AML-193 (cell line): Measurements from ENCODE around the gene E2F3.
"Not testable (repeated sequence)": the region's sequence is repeated elsewhere in the genome, so short reads cannot be mapped to it uniquely, and the experiment has no call there.

Experiments used
- DNase-seq, 2 experiments: peaks; one replicate each; lab custom pipeline; 2025; lab: John Stamatoyannopoulos, UW

The E2F3 gene

GRCh38 chr6:20467437-20467836, 65.8 kb downstream of the E2F3 start:
- DNase-seq, result no peak

DNA sequence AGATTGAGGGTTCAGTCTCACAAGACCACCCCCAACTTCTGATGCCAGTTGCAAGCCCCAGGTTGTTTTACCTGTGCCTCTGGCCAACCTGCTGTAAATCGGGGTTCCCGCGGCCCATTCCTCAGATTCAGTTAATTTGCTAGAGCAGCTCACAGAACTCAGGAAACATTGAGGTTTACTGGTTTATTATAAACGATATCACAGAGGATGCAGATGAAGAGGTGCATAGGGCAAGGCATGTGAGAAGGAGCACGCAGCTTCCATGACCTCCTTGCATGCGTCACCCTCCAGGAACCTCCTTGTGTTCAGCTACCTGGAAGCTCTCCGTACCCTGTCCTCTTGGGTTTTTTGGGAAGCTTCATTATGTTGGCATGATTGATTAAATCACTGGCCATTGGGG, 66.5 kb downstream of the E2F3 start:
- DNase-seq, result no peak

DNA sequence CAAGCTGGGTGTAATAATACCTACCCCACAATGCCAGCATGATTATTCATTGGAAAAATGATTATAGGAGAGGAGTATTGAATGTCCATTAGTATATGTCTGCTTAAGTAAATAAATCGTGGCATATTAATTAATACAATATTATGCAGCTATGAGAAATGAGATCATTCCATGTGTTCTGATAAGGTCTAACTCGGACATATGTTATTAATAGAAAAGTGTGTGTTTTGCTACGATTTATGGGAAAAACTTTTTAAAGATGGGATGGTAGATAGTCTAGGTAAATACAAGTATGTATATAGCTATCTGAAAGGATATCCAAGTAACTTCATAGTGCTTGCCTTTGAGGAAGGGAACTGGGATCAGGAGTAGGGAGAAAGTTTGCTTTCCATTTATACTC, 71.1 kb downstream of the E2F3 start:
- DNase-seq, result no peak

GRCh38 chr6:20473518-20473917, 71.8 kb downstream of the E2F3 start:
- DNase-seq, result no peak

- peak in 1 of 2 experiments; percentile 4 for DNase-seq
Measured at GRCh38 chr6:20474874-20475542, 73.3 kb downstream of the E2F3 start.

- no peak for DNase-seq
Measured at GRCh38 chr6:20476501-20477043, 74.9 kb downstream of the E2F3 start.

- DNase-seq, result no peak
Measured at GRCh38 chr6:20477485-20477884, 75.8 kb downstream of the E2F3 start.

- DNase-seq, result no peak
Measured at GRCh38 chr6:20479060-20479459, 77.4 kb downstream of the E2F3 start.

GRCh38 chr6:20479526-20479925, 77.8 kb downstream of the E2F3 start:
- no peak for DNase-seq

DNA sequence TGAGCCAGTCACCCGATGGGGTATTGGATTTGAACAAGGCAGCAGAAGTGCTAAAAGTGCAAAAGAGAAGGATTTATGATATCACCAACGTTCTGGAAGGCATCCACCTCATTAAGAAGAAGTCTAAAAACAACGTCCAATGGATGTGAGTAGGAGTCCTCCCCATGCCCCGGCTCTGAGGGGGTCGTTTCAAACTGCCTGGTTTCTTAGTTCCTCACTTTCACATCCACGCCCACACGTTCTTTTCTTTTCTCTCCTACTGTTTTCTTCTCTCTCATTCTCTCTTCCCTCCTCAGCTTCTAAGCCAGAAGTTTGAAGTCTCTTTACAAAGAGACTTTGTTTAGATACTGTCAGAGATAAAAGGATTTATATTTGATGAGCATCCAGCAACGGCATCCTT, 79.6 kb downstream of the E2F3 start:
- no peak for DNase-seq

DNA sequence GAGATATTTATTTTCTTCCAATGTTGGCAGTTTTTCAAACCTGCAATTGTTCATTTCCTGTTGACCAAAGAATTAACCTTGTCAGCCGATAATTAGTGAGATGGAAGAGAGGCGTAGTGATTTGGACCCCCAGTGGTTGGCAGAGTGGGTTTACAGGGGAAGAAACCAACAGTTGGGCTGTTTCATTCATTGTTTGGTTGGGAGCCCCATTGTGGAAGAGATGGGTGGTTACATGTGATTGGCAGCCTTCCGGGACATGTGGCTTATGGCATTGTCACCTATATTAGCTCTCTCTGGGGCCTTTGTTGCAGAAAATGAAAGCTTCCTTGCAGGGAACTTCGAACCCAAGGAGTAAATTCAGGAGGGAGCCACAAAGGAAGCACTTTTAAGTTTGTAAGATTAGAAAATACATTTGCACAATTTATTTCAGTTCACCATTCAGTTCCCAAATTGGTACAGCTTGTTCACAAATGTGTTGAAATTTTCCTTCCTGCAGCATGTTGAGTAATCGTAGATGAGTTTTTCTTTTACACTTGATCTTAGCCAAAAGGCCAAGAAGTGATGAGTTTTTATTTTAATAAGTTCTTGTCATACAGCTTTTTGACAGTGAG, 82.3 kb downstream of the E2F3 start:
- peak; percentile 91 to 92 for DNase-seq

GRCh38 chr6:20486641-20487040, 85.0 kb downstream of the E2F3 start:
- DNase-seq, result no peak

- DNase-seq, result no peak
Measured at GRCh38 chr6:20487669-20488375, 86.1 kb downstream of the E2F3 start.

GRCh38 chr6:20490591-20490990, 88.9 kb downstream of the E2F3 start:
- DNase-seq, result no peak

DNA sequence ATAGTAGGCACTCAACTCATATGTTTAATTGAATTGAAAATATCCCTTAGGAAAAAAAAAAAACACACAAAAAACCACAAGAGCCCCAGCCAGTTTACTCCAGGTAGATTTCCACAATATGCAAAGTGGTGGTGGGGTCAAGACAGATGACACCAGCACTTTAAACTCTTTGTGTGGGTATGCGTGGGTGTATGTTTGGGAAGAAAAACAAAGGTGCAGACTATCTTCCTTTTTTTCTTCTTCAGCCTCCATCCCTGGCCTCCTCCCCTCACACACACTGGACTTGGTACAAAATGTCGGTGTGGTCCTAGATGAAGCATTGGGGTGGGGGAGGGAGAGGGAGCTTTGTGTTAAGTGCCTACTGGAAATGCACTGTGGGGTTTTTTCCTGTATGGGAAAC, 90.4 kb downstream of the E2F3 start:
- DNase-seq, result no peak

DNA sequence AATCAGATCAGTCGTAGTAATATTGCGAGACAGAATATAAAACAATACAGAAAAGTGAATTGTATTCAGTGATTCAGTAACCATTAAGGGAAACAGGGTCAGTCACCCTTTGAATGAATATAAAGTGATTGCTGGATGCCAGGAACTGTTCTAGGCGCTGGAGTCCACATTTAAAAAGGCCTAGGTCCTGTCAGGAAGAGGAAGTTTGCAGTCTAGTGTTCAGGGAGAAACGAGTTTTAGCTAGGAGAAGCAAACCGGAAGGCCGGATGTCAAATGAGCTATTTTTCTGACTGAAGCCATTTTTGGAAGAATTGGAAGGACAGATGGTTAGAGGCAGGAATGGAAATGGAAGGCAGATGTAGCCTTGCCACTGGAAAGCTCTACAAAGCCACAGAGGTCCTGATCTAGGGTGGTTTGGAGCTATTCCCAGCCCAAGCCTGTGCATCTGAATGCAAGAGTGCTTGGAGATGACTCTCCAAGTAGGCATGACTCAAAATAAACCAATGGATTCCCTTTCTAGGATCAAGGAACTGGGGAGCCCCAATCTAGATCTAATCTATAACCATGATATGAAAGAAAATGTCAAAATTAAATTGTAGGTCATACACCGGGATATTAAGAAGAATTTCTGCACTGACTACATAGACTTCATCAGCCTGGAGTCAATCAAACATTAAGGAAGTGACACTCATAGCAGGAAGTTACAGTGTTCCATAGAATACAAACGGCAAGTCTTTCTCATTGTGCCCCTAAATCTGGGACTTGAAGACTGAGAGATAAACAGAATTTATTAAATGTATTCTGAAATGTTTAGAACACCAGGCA, 95.7 kb downstream of the E2F3 start:
- no peak for DNase-seq

DNA sequence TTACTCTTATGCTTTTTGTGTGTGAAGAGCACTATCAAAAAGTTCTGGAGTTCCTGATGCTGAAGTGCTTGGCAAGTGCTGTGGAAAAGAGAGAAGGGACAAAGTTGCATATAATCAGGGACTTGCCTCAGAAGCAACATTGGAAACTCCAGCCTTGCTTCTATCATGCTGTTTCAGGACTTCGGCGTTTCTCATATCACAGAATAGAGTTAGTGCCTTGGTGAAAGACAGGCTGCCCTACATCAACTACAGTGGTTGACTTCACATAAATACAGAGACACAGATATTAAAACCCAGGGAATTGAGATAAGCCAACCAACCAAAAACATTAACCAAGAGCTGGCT, 96.3 kb downstream of the E2F3 start:
- no peak for DNase-seq

- DNase-seq, result no peak
Measured at GRCh38 chr6:20509212-20509611, 107.5 kb downstream of the E2F3 start.

DNA sequence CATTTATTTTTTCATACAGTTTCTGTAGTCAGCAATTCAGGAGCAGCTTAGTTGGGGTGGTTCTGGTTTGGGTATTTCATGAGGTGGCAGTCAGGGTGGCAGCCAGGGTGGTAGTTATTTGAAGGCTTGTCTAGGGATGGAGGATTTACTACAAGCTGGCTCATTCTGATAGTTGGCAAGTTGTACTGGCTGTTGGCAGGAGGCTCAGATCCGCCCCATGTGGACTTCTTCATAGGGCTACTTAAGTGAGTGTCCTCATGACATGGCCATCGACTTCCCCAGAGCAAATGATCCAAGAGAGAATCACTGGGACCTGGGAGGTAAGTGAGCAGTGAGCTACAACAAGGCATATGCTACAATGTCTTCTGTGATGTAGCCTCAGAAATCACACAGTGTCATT, 110.2 kb downstream of the E2F3 start:
- no peak for DNase-seq

DNA sequence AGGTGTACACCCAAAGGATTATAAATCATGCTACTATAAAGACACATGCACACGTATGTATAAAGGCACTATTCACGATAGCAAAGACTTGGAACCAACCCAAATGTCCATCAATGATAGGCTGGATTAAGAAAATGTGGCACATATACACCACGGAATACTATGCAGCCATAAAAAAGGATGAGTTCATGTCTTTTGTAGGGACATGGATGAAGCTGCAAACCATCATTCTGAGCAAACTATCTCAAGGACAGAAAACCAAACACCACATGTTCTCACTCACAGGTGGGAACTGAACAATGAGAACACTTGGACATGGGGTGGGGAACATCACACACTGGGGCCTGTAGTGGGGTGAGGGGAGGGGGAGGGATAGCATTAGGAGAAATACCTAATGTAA, 123.5 kb downstream of the E2F3 start:
- DNase-seq, result not testable (repeated sequence)

DNA sequence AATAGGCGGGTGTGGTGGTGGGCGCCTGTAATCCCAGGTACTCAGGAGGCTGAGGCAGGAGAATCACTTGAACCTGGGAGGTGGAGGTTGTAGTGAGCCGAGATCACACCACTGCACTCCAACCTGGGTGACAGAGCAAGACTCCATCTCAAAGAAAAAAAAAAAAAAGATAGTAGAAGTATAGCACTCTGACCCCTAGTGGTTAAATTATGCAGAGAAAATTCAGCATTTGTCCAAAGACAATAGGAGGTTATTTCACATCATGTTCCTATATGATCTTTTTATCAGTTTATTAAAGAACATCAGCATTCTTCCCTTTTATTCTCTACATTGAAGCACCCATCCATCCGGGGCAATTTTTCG, 127.4 kb downstream of the E2F3 start:
- DNase-seq, result peak; percentile 67 to 72

DNA sequence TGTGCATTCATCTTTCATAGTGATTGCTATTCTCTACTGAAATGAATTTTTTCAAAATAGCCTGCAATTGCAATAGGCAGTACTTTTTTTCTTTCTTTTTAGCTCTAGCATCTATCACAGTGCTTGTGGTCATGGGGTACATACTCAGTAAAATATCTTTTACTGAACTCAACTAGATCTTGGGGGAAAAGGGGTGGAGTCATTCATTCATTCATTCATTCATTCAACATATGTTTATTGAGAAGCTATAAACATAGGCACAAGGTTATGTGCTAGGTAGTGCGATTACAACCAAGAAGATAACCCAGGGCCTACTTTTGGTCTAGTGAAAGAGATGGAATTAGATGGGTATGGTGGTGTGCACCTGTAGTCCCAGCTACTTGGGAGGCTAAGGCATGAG, 131.2 kb downstream of the E2F3 start:
- no peak for DNase-seq
